Measurements from ENCODE around the gene NCL. TPM values are rescaled to one million over a fixed set of nuclear protein-coding genes. Genes with fewer than 3 reads are reported as not detected.

Gene NCL
- total and polyA plus RNA-seq, 2 of the 13 experiments (the other 11 are each of a cell fraction or from before 2014, with no cell fraction given): 105 to 779 TPM

GRCh38 chr2:231464576-231465540 lies 574 bp upstream of the NCL start (continued):
- no peak for TF ChIP-seq ZNF382 (CRISPR knock-in tag; IDR thresholded peaks at IDR 0.05; ENCODE audit: borderline replicate concordance)
- no peak for TF ChIP-seq ZNF737 (CRISPR knock-in tag; IDR thresholded peaks at IDR 0.05; ENCODE audit: borderline replicate concordance)
- TF ChIP-seq NONO (IDR thresholded peaks at IDR 0.05): no peak
- TF ChIP-seq NONO (CRISPR knock-in tag; conservative IDR thresholded peaks at IDR 0.05): peak; percentile 73
- no peak for TF ChIP-seq ZNF75D (CRISPR knock-in tag; IDR thresholded peaks at IDR 0.05; ENCODE audit: borderline replicate concordance)
- TF ChIP-seq POLR2G (IDR thresholded peaks at IDR 0.05; ENCODE audit: low read depth, low read length): peak; percentile 84
- no peak for TF ChIP-seq MATR3 (CRISPR knock-in tag; IDR thresholded peaks at IDR 0.05)
- no peak for TF ChIP-seq EHMT2 (IDR thresholded peaks at IDR 0.05; ENCODE audit: borderline replicate concordance, low read depth, low read length)
- no peak for TF ChIP-seq ZNF224 (CRISPR knock-in tag; IDR thresholded peaks at IDR 0.05)
- 0 out of 2 replicates have a peak, but pooled peaks have one; percentile 12 for TF ChIP-seq ZNF230 (CRISPR knock-in tag; IDR thresholded peaks at IDR 0.05)
- TF ChIP-seq GFI1 (CRISPR knock-in tag; IDR thresholded peaks at IDR 0.05; ENCODE audit: borderline replicate concordance): no peak
- no peak for TF ChIP-seq FOXK2 (IDR thresholded peaks at IDR 0.05)
- TF ChIP-seq HMG20B (CRISPR knock-in tag; conservative IDR thresholded peaks at IDR 0.05): peak; percentile 66
- TF ChIP-seq, protein P1, sequence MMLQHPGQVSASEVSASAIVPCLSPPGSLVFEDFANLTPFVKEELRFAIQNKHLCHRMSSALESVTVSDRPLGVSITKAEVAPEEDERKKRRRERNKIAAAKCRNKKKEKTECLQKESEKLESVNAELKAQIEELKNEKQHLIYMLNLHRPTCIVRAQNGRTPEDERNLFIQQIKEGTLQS (CRISPR knock-in tag; IDR thresholded peaks at IDR 0.05): peak; percentile 51; the same call in 1 of the 2 replicates
- 0 out of 2 replicates have a peak, but pooled peaks have one; percentile 31 for TF ChIP-seq ZNF383 (CRISPR knock-in tag; IDR thresholded peaks at IDR 0.05; ENCODE audit: borderline replicate concordance)
- TF ChIP-seq CCDC6 (CRISPR knock-in tag; IDR thresholded peaks at IDR 0.05): peak; percentile 82; the same call in 1 of the 2 replicates
- TF ChIP-seq ZNF550 (CRISPR knock-in tag; IDR thresholded peaks at IDR 0.05; ENCODE audit: borderline replicate concordance): no peak
- no peak for TF ChIP-seq HHEX (CRISPR knock-in tag; IDR thresholded peaks at IDR 0.05)
- TF ChIP-seq ZNF17 (CRISPR knock-in tag; IDR thresholded peaks at IDR 0.05): peak; percentile 46; the same call in 1 of the 2 replicates
- TF ChIP-seq NAIF1 (CRISPR knock-in tag; IDR thresholded peaks at IDR 0.05; ENCODE audit: borderline replicate concordance): peak; percentile 39; the same call in 1 of the 2 replicates
- TF ChIP-seq ZNF501 (CRISPR knock-in tag; IDR thresholded peaks at IDR 0.05): peak; percentile 51; the same call in 1 of the 2 replicates
- TF ChIP-seq ZNF513 (CRISPR knock-in tag; conservative IDR thresholded peaks at IDR 0.05): peak; percentile 70; the same call in 1 of the 2 replicates
- TF ChIP-seq, protein P2, sequence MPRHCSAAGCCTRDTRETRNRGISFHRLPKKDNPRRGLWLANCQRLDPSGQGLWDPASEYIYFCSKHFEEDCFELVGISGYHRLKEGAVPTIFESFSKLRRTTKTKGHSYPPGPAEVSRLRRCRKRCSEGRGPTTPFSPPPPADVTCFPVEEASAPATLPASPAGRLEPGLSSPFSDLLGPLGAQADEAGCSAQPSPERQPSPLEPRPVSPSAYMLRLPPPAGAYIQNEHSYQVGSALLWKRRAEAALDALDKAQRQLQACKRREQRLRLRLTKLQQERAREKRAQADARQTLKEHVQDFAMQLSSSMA (CRISPR knock-in tag; IDR thresholded peaks at IDR 0.05): no peak
- TF ChIP-seq JARID2 (CRISPR knock-in tag; IDR thresholded peaks at IDR 0.05; ENCODE audit: insufficient replicate concordance): no peak
- TF ChIP-seq TEAD3 (CRISPR knock-in tag; optimal IDR thresholded peaks at IDR 0.05; ENCODE audit: borderline replicate concordance): no peak
- TF ChIP-seq, protein P3, sequence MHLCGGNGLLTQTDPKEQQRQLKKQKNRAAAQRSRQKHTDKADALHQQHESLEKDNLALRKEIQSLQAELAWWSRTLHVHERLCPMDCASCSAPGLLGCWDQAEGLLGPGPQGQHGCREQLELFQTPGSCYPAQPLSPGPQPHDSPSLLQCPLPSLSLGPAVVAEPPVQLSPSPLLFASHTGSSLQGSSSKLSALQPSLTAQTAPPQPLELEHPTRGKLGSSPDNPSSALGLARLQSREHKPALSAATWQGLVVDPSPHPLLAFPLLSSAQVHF (CRISPR knock-in tag; IDR thresholded peaks at IDR 0.05): peak; percentile 66

All from HepG2 (cell line).